ENCODE data around the gene SOWAHA.

DNA sequence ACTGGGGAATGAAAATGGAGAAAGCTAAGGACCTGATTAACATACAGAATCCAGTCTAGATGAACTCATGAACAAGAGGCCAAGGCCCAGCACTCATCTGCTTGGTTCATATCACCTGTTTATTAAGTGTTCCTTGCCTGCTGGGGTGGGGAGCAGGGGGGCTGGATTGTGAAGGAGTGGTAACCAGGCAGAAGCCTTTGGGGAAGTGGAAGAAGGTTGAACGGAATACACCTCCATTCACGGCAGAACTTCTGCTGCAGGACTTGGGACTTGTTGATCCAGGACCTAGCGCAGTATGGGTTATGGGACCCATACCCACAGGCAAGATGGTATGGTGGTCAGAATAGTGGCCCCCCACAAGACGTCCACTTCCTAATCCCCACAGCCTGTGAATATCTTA, 27.2 kb upstream of the SOWAHA start:
- TF ChIP-seq CTCF (conservative IDR thresholded peaks at IDR 0.05 in 1 of 2, IDR thresholded peaks at IDR 0.05 in 1 of 2; ENCODE audit: low read depth in 1 of 2, low read length in 2 of 2) = no peak
- TF ChIP-seq EZH2 (IDR thresholded peaks at IDR 0.05; ENCODE audit: low read length, missing control alignments) = no peak

Measured in fibroblast of lung (primary cell).